NCI-H1436 (cell line): ENCODE data around the gene HBP1.
A peak's percentile ranks its signal among the peaks of the same experiment; 100 is the strongest.
"Not testable (repeated sequence)": the region's sequence is repeated elsewhere in the genome, so short reads cannot be mapped to it uniquely, and the experiment has no call there.

ENCODE experiments used
- DNase-seq: peaks from one replicate; lab custom pipeline; 2025; lab: John Stamatoyannopoulos, UW

HBP1 gene

GRCh38 chr7:107154826-107155225 lies 14.0 kb upstream of the HBP1 start:
- DNase-seq, result no peak

GRCh38 chr7:107155726-107156125 lies 13.1 kb upstream of the HBP1 start:
- DNase-seq, result not testable (repeated sequence)

DNA sequence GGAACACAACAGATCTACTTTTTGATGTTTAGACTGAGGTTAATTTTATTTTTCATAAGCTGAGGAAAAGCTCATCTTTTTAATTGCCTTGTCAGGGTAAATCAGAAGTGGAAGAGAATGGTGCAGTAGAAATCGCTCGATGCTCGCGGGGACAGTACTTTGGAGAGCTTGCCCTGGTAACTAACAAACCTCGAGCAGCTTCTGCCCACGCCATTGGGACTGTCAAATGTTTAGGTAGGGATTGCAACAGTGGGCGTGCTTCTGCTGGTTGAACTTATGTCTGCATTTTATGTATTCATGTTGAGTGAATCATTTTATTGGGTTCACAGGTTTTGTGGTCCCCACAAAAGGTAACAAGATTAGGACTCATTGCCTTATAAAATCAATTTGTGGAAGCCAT lies 11.7 kb upstream of the HBP1 start:
- no peak for DNase-seq

GRCh38 chr7:107158028-107158427 lies 10.8 kb upstream of the HBP1 start:
- DNase-seq, result no peak

DNA sequence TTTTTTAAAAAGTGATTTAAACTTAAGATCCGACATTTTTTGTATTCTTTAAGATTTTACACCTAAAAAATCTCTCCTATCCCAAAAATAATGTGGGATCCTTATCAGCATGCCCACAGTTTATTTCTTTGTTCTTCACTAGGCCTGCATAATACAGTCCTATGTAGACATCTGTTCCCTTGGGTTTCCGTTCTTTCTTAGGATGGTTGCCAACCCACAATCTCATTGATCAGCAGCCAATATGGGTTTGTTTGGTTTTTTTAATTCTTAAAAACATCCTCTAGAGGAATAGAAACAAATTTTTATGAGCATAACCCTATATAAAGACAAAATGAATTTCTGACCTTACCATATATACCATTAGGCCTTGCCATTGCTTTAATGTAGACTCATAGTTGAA lies 8.4 kb upstream of the HBP1 start:
- no peak for DNase-seq

DNA sequence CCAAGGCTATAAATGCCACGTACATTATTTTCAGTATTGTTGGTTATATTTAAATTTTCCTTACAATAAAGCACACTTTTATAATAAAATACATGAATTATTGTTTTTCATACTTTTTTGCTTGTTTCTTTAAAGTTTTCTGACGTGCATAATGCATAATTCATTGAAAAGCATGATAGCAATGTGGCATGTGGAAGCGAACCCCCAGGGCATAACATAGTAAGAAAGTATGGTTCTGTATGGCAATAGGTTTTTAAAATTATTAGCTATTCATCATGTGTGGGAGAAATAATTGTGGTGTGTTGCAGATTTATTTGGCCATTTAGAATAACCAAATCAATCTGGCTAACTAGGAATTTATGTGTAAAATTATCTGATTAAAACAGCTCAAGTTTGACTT lies 7.4 kb upstream of the HBP1 start:
- no peak for DNase-seq

DNA sequence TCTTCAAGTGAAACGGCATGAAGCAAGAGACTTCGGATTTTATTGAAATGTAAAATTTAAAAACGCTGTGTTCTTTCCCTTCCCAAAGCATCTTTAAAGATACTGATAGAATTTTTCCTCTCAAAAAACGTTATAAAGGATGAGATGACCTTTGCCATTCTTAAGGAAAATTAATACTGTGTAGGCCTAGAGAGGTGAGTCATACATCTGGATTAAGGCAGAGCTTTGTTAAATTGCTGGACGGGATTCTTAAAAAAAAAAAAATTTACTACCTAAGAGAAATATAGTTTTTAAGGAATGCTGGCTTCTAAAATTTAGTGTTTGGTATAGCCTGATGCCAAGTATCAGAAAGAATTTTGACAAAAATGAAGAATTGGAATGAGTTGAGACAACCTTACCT lies 6.3 kb upstream of the HBP1 start:
- DNase-seq, result no peak

GRCh38 chr7:107164092-107164491 lies 4.7 kb upstream of the HBP1 start:
- DNase-seq, result no peak

DNA sequence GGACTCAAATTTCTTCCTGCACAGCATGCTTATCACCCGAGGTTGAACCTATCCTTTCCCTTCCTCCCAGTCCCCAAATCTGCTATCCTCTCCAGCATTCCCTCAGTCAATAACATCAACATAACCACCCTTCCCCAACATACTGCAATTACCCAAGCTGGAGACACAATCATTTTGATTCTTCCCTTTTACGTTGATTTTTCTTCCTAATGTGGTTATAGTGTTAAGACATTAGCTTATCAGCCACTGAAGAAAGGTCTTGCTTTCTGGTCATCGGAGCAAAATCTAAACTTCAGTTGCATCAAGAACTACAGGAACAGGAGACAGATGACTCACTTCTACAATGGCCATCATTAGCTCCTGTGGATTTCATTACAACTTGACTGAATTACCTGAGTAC lies 3.5 kb upstream of the HBP1 start:
- no peak for DNase-seq

DNA sequence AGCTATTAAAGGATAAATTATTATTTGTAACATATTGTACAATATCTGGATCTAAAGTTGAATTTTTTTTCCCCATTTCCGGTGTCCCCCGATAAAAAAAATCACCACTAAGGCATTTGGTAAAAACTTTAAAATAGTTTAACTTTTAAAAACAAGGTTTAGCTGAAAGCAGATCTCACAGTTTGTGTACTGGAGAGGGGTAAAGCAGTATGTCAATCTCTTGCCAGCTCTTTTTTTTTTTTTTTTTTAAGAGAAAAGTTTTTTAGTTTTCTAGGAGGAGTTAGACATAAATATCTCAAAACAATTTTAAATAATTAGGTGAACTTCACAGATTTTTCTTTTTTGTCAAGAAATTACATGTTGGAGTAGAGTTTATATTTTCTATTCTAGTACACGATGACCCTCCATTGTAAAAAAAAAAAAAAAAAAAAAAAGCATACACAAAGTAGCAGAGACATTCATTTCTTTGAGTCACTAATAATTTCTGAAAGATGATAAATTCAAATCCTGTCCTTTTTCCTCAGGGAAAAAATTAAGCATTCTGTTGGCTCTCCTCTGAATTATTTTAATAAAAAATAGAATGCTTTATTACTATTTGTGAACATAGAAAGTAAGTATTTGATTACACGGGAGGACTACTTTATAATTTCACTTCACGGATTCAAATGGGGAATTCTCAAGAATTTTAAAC lies 1.9 kb upstream of the HBP1 start:
- DNase-seq, result no peak

GRCh38 chr7:107167483-107168232 lies 1.1 kb upstream of the HBP1 start:
- DNase-seq, result peak; percentile 19

DNA sequence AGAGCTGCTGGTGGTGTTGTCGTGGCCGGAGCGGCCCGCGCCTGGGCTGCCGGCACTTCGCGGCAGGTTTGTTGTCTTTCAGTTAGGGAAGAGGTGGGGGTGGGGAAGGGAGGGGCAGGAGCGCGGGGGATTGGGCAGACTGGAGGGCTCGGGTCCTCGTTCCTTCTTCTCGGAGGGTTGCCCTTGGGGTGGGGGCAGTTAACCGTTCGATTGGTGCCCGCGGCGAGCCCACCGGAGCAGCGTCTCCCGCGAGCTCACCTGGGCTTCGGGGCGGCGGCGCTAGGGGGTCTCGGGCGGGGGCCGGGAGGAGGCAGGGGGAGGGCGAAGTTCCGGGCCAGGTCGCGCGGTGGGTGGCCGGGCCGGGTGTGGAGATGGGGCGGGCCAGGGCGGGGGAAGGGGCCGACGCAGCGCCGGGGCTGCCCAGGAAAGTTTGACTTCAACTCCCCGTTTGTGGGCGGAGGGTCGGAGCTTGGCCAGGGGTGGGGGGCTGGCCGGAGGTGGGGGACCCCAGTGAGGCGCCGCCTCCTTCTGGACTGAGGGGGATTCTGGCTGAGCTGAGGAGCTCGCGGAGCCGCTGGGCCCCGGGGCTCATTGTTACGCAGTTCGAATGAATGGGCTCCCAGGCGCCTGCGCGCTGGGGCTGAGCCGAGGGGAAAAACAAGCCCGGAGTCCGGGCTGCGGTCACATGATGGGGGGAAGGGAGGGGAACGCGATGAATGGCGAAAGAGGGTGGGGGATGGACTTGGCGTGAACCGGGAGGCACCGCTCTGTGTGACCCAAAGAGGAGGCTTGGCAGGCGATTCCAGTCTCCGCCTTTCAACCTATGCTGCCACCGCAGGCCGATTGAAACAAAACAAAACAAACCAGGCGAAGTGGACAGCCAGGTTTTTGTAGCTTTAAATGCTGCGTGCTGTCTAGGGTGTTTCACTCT lies 582 bp downstream of the HBP1 start:
- DNase-seq, result peak; percentile 86

GRCh38 chr7:107170051-107170915 lies 1.5 kb downstream of the HBP1 start:
- no peak for DNase-seq

GRCh38 chr7:107171496-107171895 lies 2.7 kb downstream of the HBP1 start:
- DNase-seq, result no peak

DNA sequence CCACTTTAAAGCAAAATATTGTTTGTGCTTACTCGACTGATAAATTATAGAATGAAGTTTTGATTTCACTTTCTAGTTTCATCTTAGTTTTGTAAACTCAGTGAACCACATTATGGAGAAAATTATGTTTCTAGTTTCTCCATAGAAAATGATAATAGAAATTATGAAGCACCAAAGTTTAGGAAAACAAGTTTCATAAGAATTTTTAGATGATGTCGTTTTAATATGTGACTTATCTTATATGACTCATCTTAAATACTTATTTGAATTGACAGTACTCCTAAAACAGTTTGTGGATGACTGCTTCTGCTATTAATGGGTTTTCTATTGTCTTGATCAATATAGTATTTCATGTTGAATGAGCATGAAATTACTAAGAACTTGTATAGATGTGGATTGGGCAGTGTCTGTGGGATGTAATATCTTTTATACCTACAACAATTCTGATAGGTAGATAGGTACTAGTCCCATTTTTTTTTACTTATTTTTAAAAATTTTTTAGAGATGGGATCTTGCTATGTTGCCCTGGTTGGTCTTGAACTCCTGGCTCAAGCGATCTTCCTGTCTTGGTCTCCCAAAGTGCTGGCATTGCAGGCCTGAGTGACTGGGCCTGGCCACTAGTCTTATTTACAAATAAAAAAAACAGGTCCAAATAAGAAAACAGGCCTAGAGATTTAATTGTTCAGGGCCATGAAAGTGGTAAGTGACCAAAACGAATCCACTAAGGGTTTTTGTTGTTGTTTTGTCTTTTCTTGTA lies 3.7 kb downstream of the HBP1 start:
- no peak for DNase-seq

- no peak for DNase-seq
Observed at GRCh38 chr7:107173191-107173590, 4.4 kb downstream of the HBP1 start.

DNA sequence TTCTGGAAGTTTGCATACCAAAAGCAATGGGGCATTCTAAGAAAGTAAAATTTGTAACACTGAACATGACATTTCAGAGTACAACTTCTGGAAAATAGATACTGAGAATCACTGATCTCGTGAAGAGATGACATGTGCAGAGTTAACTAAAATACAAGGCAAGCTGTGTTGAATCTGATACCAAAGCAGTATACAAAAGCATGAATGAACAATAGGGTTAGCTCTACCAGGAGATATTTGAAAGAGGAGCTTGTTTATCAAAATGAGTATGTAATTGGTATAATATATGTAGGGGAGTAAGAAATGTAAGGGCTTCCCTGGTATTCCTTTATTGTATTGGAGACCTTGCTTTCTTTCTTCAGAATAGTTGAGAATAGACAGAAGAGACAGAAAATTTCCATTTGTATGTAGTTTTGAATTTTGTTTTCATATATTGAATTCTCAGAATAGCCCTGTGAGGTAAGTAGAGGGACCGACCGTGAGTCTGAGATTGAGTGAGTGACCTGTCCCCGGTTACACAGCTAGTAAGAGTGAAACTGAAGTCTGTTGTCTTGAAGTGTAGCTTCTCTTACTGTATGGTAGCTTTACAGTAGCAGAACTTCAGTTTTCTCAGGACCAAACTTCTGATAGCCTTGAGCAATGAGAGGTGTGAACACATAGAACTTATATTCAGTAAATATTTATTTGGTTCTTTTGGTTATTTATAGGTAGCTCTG lies 5.0 kb downstream of the HBP1 start:
- DNase-seq, result no peak

DNA sequence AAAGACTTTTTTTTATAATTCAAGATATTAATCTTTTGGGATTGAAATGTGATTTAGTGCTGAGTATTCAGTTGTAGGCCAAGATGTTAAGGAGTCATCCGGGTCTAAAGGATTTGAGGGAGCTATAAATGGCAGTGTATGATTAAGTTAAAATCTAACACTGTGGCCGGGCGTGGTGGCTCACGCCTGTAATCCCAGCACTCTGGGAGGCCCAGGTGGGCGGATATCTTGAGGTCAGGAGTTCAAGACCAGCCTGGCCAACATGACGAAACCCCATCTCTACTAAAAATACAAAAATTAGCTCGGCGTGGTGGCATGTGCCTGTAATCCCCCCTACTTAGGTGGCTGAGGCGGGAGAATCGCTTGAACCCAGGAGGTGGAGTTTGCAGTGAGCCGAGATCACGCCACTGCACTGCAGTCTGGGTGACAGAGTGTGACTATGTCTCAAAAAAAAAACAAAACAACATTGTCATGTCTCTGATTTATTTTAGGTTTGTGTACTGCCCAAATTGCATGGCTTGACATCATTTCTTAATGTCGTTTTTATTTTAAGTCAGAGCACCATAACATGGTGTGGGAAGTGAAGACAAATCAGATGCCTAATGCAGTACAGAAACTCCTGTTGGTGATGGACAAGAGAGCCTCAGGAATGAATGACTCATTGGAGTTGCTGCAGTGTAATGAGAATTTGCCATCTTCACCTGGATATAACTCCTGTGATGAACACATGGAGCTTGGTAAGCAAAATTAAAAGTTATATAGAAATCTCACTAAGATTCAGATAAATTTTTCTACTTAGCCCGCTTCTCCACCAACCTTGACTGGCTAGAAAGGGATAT lies 10.7 kb downstream of the HBP1 start:
- no peak for DNase-seq

- no peak for DNase-seq
Observed at GRCh38 chr7:107180378-107180777, 11.6 kb downstream of the HBP1 start.
